ENCODE data around the gene CCDC117.
"Not testable (repeated sequence)": the region's sequence is repeated elsewhere in the genome, so short reads cannot be mapped to it uniquely, and the experiment has no call there.

DNA sequence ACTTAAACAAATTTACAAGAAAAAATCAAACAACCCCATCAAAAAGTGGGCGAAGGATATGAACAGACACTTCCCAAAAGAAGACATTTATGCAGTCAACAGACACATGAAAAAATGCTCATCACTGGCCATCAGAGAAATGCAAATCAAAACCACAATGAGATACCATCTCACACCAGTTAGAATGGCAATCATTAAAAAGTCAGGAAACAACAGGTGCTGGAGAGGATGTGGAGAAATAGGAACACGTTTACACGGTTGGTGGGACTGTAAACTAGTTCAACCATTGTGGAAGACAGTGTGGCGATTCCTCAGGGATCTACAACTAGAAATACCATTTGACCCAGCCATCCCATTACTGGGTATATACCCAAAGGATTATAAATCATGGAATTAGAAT lies 53.9 kb downstream of the CCDC117 start:
- TF ChIP-seq, protein P1, sequence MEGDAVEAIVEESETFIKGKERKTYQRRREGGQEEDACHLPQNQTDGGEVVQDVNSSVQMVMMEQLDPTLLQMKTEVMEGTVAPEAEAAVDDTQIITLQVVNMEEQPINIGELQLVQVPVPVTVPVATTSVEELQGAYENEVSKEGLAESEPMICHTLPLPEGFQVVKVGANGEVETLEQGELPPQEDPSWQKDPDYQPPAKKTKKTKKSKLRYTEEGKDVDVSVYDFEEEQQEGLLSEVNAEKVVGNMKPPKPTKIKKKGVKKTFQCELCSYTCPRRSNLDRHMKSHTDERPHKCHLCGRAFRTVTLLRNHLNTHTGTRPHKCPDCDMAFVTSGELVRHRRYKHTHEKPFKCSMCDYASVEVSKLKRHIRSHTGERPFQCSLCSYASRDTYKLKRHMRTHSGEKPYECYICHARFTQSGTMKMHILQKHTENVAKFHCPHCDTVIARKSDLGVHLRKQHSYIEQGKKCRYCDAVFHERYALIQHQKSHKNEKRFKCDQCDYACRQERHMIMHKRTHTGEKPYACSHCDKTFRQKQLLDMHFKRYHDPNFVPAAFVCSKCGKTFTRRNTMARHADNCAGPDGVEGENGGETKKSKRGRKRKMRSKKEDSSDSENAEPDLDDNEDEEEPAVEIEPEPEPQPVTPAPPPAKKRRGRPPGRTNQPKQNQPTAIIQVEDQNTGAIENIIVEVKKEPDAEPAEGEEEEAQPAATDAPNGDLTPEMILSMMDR (IDR thresholded peaks at IDR 0.05), result not testable (repeated sequence)
- not testable (repeated sequence) for TF ChIP-seq POLR2AphosphoS5 (IDR thresholded peaks at IDR 0.05)
